ENCODE results near the gene NEK2.

Gene NEK2

GRCh38 chr1:211621447-211622198 is 53.8 kb downstream of the NEK2 start:
- H3K4me3 ChIP-seq (ENCODE audit: low read depth, low read length), result no peak overlapping the region
- no peaks in the 10 kb centered on the region for H3K27me3 ChIP-seq
- H3K9me3 ChIP-seq, result no peaks in the 10 kb centered on the region
- no peaks in the 10 kb centered on the region for H3K36me3 ChIP-seq
- H3K4me1 ChIP-seq, result no peaks in the 10 kb centered on the region
- TF ChIP-seq CTCF (IDR thresholded peaks at IDR 0.05; ENCODE audit: low read depth, low read length), result no peak
- DNase-seq, result no peak

GRCh38 chr1:211620097-211620496 is 55.3 kb downstream of the NEK2 start:
- Histone ChIP-seq H3K36me3 (no peaks in the 10 kb centered on the region), H3K4me3 (ENCODE audit: low read depth, low read length) (no peak overlapping the region), H3K9me3 (no peaks in the 10 kb centered on the region), H3K27me3 (no peaks in the 10 kb centered on the region), H3K4me1 (no peaks in the 10 kb centered on the region)
- no peak for TF ChIP-seq CTCF (IDR thresholded peaks at IDR 0.05; ENCODE audit: low read depth, low read length)
- DNase-seq, result no peak

GRCh38 chr1:211619033-211619996 is 56.1 kb downstream of the NEK2 start:
- no peaks in the 10 kb centered on the region for H3K4me1 ChIP-seq
- H3K36me3 ChIP-seq, result no peaks in the 10 kb centered on the region
- H3K4me3 ChIP-seq (ENCODE audit: low read depth, low read length), result no peak overlapping the region
- TF ChIP-seq CTCF (IDR thresholded peaks at IDR 0.05; ENCODE audit: low read depth, low read length), result no peak
- no peak for DNase-seq
- H3K9me3 ChIP-seq, result no peaks in the 10 kb centered on the region
- H3K27me3 ChIP-seq, result no peaks in the 10 kb centered on the region

- no peaks in the 10 kb centered on the region for H3K9me3 ChIP-seq
- H3K36me3 ChIP-seq, result no peaks in the 10 kb centered on the region
- no peak for DNase-seq
- H3K4me3 ChIP-seq (ENCODE audit: low read depth, low read length), result no peak overlapping the region
- no peaks in the 10 kb centered on the region for H3K27me3 ChIP-seq
- H3K4me1 ChIP-seq, result peaks cover 7% of the 10 kb centered on the region
- no peak for TF ChIP-seq CTCF (IDR thresholded peaks at IDR 0.05; ENCODE audit: low read depth, low read length)
These were observed 58.5 kb downstream of the NEK2 start for GRCh38 chr1:211616965-211617297.

GRCh38 chr1:211616231-211616964 is 59.0 kb downstream of the NEK2 start:
- no peaks in the 10 kb centered on the region for H3K36me3 ChIP-seq

More at GRCh38 chr1:211616231-211616964, 59.0 kb downstream of the NEK2 start:
- no peak for DNase-seq
- H3K4me3 ChIP-seq (ENCODE audit: low read depth, low read length), result no peak overlapping the region
- no peaks in the 10 kb centered on the region for H3K9me3 ChIP-seq
- no peak for TF ChIP-seq CTCF (IDR thresholded peaks at IDR 0.05; ENCODE audit: low read depth, low read length)
- peaks cover 13% of the 10 kb centered on the region for H3K4me1 ChIP-seq
- H3K27me3 ChIP-seq, result no peaks in the 10 kb centered on the region

All from BE2C (cell line).